Thyroid gland (tissue), 4 donors: ENCODE measurements around the gene KIF20B. TPM values are rescaled to one million over a fixed set of nuclear protein-coding genes. Genes with fewer than 3 reads are reported as not detected.

Experiments
- DNase-seq, 2 donors: peaks; one replicate each; pipeline ENCODE4 v3.0.0-alpha.2; 2019
- H3K27ac ChIP-seq, 3 donors: fragments of 200-600 bp; sonication (generic); 1 replicate in 2 of 3; 2 replicates in 1 of 3; pipeline ENCODE4 v1.5.1; 2016 to 2019; ENCODE audit warnings: mild to moderate bottlenecking in 1 of 3, moderate library complexity in 1 of 3
- H3K27me3 ChIP-seq: fragments of 200-600 bp; sonication (generic); one replicate; pipeline ENCODE4 v1.5.1; 2019
- H3K36me3 ChIP-seq, 2 donors: fragments of 200-600 bp; sonication (generic); one replicate each; pipeline ENCODE4 v1.5.1; 2016 to 2019
- H3K4me1 ChIP-seq, 2 donors: fragments of 200-600 bp; sonication (generic); one replicate each; pipeline ENCODE4 v1.5.1; 2017 to 2019
- H3K4me3 ChIP-seq, 3 donors: fragments of 200-600 bp; sonication (generic); replicated peaks in 1 of 3; 1 replicate in 2 of 3; 2 replicates in 1 of 3; pipeline ENCODE4 v1.5.1; 2016; ENCODE audit warnings: mild to moderate bottlenecking in 1 of 3
- H3K9me3 ChIP-seq: fragments of 200-600 bp; sonication (generic); one replicate; pipeline ENCODE4 v1.5.1; 2017
- CTCF ChIP-seq, 6 experiments: fragments of 200-600 bp in 3 of 6; fragments of 450-650 bp in 3 of 6; sonication (generic) in 3 of 6; IDR thresholded peaks; one replicate each; pipeline ENCODE4 v1.5.1; 2016 to 2019; ENCODE audit warnings: antibody characterized with exemption in 6 of 6, mild to moderate bottlenecking in 2 of 6, inconsistent platforms in 1 of 6, moderate library complexity in 1 of 6
- POLR2A ChIP-seq, 2 donors: fragments of 450-650 bp; IDR thresholded peaks; one replicate each; pipeline ENCODE4 v1.6.1; 2017; ENCODE audit warnings: antibody characterized with exemption in 2 of 2, mild to moderate bottlenecking in 2 of 2, moderate library complexity in 1 of 2
- WGBS, 2 donors: methylation state at CpG; one replicate each; pipeline ENCODE4 v1.1.5; 2017; 5-methylcytosine and 5-hydroxymethylcytosine counted together
- intact Hi-C: fragments of 100-400 bp; cut with DNase I; formaldehyde crosslinking; loops from one replicate; pipeline ENCODE4 v1.15.1; 2023
- total RNA-seq, 4 donors: library from RNA; depleted of rRNA; stranded (reverse); fragments of >200 nt; gene quantifications; one replicate each; pipeline ENCODE4 v1.2.3, GENCODE V29; 2016

The KIF20B gene
- total RNA-seq, 4 donors from 2014 or later: 3.8 to 6.2 (median 4.5) TPM

- H3K27ac ChIP-seq: no peak overlapping the region
Observed at GRCh38 chr10:89809766-89810165, 108.4 kb downstream of the KIF20B start.

GRCh38 chr10:89810908-89811525 is 109.6 kb downstream of the KIF20B start:
- H3K27ac ChIP-seq: no peak overlapping the region
- no peaks in the 10 kb centered on the region for H3K9me3 ChIP-seq
- no peak for TF ChIP-seq CTCF (IDR thresholded peaks at IDR 0.05)
- no peak for TF ChIP-seq POLR2A (IDR thresholded peaks at IDR 0.05)
- intact Hi-C loops: no loop called here
- no peaks in the 10 kb centered on the region for H3K27me3 ChIP-seq
- H3K4me3 ChIP-seq: no peak overlapping the region
- WGBS, 2 donors: 81 to 83% methylated on average over 4 of the region's 4 CpGs
- DNase-seq: no peak
- H3K36me3 ChIP-seq: no peaks in the 10 kb centered on the region
- no peaks in the 10 kb centered on the region for H3K4me1 ChIP-seq

More at GRCh38 chr10:89809766-89810165, 108.4 kb downstream of the KIF20B start:
- Histone ChIP-seq H3K36me3 (no peaks in the 10 kb centered on the region), H3K27me3 (no peaks in the 10 kb centered on the region), H3K4me3 (no peak overlapping the region), H3K9me3 (no peaks in the 10 kb centered on the region), H3K4me1 (no peaks in the 10 kb centered on the region)
- intact Hi-C loops: no loop called here
- DNase-seq: no peak
- TF ChIP-seq CTCF (IDR thresholded peaks at IDR 0.05) (no peak), POLR2A (IDR thresholded peaks at IDR 0.05) (no peak)
- WGBS, 2 donors: 92 to 94% methylated on average over 4 of the region's 4 CpGs

- DNase-seq: no peak
- Histone ChIP-seq H3K4me1 (no peaks in the 10 kb centered on the region), H3K27ac (no peak overlapping the region), H3K9me3 (no peaks in the 10 kb centered on the region), H3K4me3 (no peak overlapping the region), H3K36me3 (no peaks in the 10 kb centered on the region), H3K27me3 (no peaks in the 10 kb centered on the region)
- TF ChIP-seq POLR2A (IDR thresholded peaks at IDR 0.05) (no peak), CTCF (IDR thresholded peaks at IDR 0.05) (no peak)
- WGBS, 2 donors: 59 to 73% methylated on average over 3 of the region's 3 CpGs
- intact Hi-C loops: no loop called here
Observed at GRCh38 chr10:89813546-89813945, 112.2 kb downstream of the KIF20B start.

GRCh38 chr10:89814278-89814677 is 112.9 kb downstream of the KIF20B start:
- 80 to 88% methylated on average over 1 of the region's 1 CpG for WGBS, 2 donors
- Histone ChIP-seq H3K27me3 (no peaks in the 10 kb centered on the region), H3K4me3 (no peak overlapping the region)

More at GRCh38 chr10:89814278-89814677, 112.9 kb downstream of the KIF20B start:
- Histone ChIP-seq H3K36me3 (no peaks in the 10 kb centered on the region), H3K27ac (no peak overlapping the region), H3K9me3 (no peaks in the 10 kb centered on the region), H3K4me1 (no peaks in the 10 kb centered on the region)
- intact Hi-C loops: no loop called here
- no peak for DNase-seq
- TF ChIP-seq CTCF (IDR thresholded peaks at IDR 0.05) (no peak), POLR2A (IDR thresholded peaks at IDR 0.05) (no peak)
